Lower leg skin (tissue), 3 donors: Measurements from ENCODE around the gene NAPG.

Experiments
- POLR2A ChIP-seq, 2 donors: fragments of 450-650 bp; IDR thresholded peaks; one replicate each; pipeline ENCODE4 v1.6.1; 2016 to 2017; ENCODE audit warnings: antibody characterized with exemption in 2 of 2, mild to moderate bottlenecking in 1 of 2, moderate library complexity in 1 of 2
- TF ChIP-seq, protein P1 (sequence below), 3 donors: fragments of 450-650 bp; IDR thresholded peaks; one replicate each; pipeline ENCODE4 v1.5.1; 2016; ENCODE audit warnings: antibody characterized with exemption in 3 of 3, mild to moderate bottlenecking in 3 of 3, moderate library complexity in 2 of 3

DNA sequence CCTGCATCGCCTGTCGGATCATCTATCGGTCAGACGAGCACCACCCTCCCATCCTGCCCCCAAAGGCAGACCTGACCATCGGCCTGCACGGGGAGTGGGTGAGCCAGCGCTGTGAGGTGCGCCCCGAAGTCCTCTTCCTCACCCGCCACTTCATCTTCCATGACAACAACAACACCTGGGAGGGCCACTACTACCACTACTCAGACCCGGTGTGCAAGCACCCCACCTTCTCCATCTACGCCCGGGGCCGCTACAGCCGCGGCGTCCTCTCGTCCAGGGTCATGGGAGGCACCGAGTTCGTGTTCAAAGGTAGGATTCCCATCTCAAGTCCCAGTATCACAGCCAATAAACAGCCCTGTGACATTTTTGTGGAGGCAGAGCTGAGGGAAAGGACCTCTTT, 40.4 kb upstream of the NAPG start:
- TF ChIP-seq, protein P1, sequence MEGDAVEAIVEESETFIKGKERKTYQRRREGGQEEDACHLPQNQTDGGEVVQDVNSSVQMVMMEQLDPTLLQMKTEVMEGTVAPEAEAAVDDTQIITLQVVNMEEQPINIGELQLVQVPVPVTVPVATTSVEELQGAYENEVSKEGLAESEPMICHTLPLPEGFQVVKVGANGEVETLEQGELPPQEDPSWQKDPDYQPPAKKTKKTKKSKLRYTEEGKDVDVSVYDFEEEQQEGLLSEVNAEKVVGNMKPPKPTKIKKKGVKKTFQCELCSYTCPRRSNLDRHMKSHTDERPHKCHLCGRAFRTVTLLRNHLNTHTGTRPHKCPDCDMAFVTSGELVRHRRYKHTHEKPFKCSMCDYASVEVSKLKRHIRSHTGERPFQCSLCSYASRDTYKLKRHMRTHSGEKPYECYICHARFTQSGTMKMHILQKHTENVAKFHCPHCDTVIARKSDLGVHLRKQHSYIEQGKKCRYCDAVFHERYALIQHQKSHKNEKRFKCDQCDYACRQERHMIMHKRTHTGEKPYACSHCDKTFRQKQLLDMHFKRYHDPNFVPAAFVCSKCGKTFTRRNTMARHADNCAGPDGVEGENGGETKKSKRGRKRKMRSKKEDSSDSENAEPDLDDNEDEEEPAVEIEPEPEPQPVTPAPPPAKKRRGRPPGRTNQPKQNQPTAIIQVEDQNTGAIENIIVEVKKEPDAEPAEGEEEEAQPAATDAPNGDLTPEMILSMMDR (IDR thresholded peaks at IDR 0.05) = no peak
- TF ChIP-seq POLR2A (IDR thresholded peaks at IDR 0.05) = no peak
